ENCODE results near the gene HAPLN1.

The HAPLN1 gene

GRCh38 chr5:83654427-83654994 is 66.1 kb downstream of the HAPLN1 start:
- TF ChIP-seq CTCF (IDR thresholded peaks at IDR 0.05), result no peak

GRCh38 chr5:83653669-83654068 is 67.0 kb downstream of the HAPLN1 start:
- no peak for TF ChIP-seq CTCF (IDR thresholded peaks at IDR 0.05)

GRCh38 chr5:83645936-83646335 is 74.7 kb downstream of the HAPLN1 start:
- no peak for TF ChIP-seq CTCF (IDR thresholded peaks at IDR 0.05)

- no peak for TF ChIP-seq CTCF (IDR thresholded peaks at IDR 0.05)
These were observed 76.4 kb downstream of the HAPLN1 start for GRCh38 chr5:83644301-83644700.

GRCh38 chr5:83641946-83642345 is 78.7 kb downstream of the HAPLN1 start:
- no peak for TF ChIP-seq CTCF (IDR thresholded peaks at IDR 0.05)

- no peak for TF ChIP-seq CTCF (IDR thresholded peaks at IDR 0.05)
These were observed 80.7 kb downstream of the HAPLN1 start for GRCh38 chr5:83639911-83640310.

GRCh38 chr5:83636156-83636555 is 84.5 kb downstream of the HAPLN1 start:
- TF ChIP-seq CTCF (IDR thresholded peaks at IDR 0.05), result no peak

GRCh38 chr5:83633285-83633684 is 87.4 kb downstream of the HAPLN1 start:
- TF ChIP-seq CTCF (IDR thresholded peaks at IDR 0.05), result no peak
